ENCODE data around the gene DOLPP1.
"Not testable (repeated sequence)": the region's sequence is repeated elsewhere in the genome, so short reads cannot be mapped to it uniquely, and the experiment has no call there.

Gene DOLPP1

GRCh38 chr9:129111528-129112151, 30.7 kb downstream of the DOLPP1 start:
- peak; percentile 56 for DNase-seq (ENCODE audit: low spot score)

GRCh38 chr9:129112526-129112925, 31.6 kb downstream of the DOLPP1 start:
- not testable (repeated sequence) for DNase-seq (ENCODE audit: low spot score)

- no peak for DNase-seq (ENCODE audit: low spot score)
Observed at GRCh38 chr9:129113645-129114304, 32.9 kb downstream of the DOLPP1 start.

- no peak for DNase-seq (ENCODE audit: low spot score)
Observed at GRCh38 chr9:129118799-129119198, 37.9 kb downstream of the DOLPP1 start.

DNA sequence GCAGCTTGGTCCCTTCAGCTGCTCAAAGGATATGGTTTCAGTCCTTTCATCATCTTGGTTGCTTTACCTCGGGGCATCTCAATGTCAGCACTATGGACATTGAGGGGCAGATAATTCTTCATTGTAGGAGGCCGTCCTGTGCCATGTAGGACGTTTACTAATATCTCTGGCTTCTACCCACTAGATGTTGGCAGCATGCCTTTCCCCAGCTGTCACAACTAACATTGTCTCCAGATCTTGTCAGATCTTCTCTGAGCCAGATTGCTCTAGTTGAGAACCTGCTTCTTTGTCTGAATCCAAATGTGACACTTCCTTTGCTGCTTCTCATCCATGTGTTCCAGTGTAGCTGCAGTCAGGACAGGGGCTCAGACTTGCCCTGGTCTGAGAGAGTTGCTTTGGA, 40.6 kb downstream of the DOLPP1 start:
- DNase-seq (ENCODE audit: low spot score), result peak; percentile 24

- no peak for DNase-seq (ENCODE audit: low spot score)
Observed at GRCh38 chr9:129122133-129122532, 41.2 kb downstream of the DOLPP1 start.

DNA sequence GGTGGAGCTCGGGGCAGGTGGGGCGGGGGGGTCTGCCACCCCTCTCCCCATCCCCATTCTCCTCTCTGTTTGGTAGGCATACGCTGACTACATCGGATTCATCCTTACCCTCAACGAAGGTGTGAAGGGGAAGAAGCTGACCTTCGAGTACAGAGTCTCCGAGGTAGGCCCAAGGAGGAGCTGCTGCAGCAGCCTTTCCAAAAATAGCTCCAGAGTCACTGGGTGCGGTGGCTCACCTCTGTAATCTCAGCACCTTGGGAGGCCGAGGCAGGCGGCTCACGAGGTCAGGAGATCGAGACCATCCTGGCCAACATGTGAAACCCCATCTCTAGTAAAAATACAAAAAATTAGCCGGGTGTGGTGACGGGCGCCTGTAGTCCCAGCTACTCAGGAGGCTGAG, 42.1 kb downstream of the DOLPP1 start:
- not testable (repeated sequence) for DNase-seq (ENCODE audit: low spot score)

DNA sequence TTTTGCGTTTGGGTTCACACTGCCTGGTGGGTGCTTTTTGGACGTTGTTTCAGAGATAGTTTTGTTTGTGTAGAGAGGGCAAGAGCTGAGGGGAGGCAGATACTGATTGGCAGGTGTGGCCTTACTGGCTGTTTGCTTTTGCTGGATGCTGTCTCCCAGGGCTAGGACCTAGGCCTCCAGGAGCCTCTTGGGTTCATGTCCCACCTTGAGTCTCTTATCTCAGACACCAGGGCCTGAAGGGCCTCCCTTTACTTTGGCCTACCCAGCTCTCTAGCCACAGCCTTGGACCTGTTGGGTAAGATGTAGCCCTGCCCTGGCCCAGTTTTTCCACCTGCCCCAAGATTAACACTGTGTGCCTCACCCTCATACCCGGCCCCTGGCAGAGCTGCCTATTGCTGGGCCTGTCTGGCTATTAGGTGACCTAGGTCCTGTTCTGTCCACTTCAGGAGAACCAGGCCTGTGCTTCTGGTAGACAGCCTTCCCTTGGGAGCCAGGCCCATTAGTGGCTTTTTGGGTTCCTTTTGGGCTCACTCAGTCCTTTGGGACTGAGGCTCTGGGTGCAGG, 43.7 kb downstream of the DOLPP1 start:
- no peak for DNase-seq (ENCODE audit: low spot score)

DNA sequence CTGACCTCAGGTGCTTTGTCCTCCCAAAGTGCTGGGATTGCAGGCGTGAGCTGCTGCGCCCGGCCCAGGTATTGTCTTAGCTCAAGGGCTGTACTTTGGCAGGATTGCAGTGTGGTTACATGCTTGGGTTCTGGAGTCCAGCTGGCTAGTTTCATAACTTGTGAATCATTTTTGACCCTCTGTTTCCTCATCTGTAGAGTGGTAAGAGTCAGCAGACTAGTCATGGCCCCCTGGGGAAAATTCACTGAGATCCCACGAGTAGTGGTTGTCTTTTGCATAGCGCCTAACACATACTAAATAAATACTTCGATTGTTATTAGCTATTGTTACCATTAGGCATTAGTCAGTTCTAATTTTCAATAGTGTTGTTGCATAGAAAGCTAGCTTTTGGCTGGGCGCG, 44.6 kb downstream of the DOLPP1 start:
- peak; percentile 67 for DNase-seq (ENCODE audit: low spot score)

DNA sequence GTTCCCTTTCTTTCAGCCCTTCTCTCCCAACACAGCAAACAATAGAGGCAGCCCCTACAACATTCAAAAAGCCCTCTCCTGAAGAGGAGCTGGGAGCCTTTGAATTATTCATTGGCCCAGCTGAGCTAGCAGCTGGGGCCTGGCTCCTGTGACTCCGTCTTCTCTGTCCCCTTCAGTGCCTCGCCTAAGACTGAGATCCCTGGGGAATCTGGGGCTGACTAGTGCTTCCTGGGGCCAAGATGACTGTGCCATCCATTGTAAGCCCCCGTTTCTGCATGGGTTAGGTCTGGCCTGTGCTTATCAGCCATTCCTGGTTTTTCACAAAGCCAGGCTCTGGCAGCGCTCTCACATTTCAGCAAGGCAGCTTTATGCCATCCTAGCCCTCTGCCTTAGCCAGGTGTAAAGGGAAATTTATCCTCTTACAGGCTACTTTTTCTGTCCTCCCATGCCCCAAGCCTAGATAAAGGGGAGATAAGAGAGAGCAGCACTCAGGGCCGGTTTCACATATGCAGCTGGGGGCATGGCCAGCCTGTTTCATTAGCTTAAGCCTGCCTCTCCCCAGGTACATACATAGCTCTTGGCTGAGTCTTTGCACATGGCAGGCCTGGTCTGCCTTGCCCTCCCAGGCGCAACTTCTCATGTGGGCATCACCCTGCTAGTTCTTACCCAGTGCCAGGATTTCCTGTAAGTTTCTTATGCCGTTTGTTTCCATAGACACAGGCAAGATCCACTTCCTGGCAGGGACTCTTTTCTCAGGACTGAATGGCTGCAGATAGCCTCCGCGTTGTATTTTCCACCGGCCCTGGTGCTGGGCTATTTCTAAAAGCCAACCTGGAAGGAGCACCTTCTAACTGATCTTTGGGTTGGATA, 46.1 kb downstream of the DOLPP1 start:
- no peak for DNase-seq (ENCODE audit: low spot score)

- DNase-seq (ENCODE audit: low spot score), result no peak
Observed at GRCh38 chr9:129128689-129129088, 47.8 kb downstream of the DOLPP1 start.

- not testable (repeated sequence) for DNase-seq (ENCODE audit: low spot score)
Observed at GRCh38 chr9:129130271-129130670, 49.4 kb downstream of the DOLPP1 start.

GRCh38 chr9:129130791-129131190, 49.9 kb downstream of the DOLPP1 start:
- DNase-seq (ENCODE audit: low spot score), result no peak

GRCh38 chr9:129131300-129132145, 50.6 kb downstream of the DOLPP1 start:
- DNase-seq (ENCODE audit: low spot score), result peak; percentile 91

GRCh38 chr9:129133082-129133481, 52.2 kb downstream of the DOLPP1 start:
- DNase-seq (ENCODE audit: low spot score), result no peak

- DNase-seq (ENCODE audit: low spot score), result no peak
Observed at GRCh38 chr9:129135476-129135875, 54.6 kb downstream of the DOLPP1 start.

DNA sequence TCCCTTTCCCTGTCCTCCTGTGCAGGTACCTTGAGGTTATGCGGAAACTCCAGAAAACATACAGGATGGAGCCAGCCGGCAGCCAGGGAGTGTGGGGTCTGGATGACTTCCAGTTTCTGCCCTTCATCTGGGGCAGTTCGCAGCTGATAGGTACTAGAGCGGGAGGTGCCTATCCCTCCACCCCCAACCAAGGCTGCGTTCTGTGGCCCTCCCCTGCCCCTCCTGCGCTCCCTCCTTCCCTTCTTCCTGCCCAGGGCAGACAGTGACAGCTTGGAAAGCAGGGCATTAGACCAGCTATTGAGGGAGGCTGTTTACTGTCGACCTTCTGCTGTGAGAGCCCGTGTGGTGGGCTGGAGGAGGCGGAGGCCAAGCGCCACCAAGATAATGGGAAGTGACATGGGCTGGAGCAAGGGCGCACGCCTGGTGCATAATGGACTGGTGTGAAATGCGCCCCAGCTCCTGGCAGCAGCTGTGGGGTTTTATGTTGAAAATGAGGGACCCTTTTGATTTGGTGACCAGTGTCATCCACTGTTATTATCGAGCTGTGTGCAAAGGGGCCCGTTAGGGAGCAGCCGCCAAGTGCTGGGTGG, 55.6 kb downstream of the DOLPP1 start:
- no peak for DNase-seq (ENCODE audit: low spot score)

DNA sequence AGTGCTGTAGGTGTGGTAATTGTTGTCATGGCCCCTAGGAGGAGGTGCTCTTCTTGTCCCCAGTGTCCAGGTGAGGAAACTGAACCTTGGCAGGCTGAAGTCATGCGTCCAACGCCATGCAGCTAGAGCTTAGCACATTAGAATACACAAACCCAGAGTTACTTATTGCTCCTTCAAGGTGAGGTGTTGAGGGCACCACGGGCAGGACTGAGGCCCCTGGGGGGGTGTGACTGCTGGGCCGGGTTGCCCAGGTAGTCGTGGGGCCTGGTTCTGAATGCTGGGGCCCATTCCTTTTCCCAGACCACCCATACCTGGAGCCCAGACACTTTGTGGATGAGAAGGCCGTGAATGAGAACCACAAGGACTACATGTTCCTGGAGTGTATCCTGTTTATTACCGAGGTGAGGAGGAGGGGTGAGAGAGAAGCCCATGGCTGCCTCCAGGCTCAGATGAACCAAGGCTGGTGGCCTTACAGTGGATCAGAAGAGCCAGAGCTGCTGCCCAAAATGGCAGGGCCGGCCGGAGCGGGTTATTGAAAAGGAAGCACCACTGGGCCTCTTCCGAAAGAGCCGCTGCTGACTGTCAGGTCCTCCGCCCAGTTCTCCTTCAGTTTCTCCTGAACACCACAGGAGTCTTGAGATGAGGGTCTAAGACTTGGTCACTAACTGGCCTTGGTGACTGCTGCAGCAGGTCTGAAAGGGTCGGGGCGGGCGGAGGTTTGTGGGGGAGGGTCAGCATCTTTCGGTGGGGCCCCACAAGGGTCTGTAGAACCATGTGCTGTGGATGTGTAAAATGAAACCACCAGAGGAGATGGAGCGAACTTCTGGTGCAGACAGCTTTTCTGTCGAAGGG, 56.6 kb downstream of the DOLPP1 start:
- no peak for DNase-seq (ENCODE audit: low spot score)

GRCh38 chr9:129138144-129138462, 57.2 kb downstream of the DOLPP1 start:
- DNase-seq (ENCODE audit: low spot score), result no peak

DNA sequence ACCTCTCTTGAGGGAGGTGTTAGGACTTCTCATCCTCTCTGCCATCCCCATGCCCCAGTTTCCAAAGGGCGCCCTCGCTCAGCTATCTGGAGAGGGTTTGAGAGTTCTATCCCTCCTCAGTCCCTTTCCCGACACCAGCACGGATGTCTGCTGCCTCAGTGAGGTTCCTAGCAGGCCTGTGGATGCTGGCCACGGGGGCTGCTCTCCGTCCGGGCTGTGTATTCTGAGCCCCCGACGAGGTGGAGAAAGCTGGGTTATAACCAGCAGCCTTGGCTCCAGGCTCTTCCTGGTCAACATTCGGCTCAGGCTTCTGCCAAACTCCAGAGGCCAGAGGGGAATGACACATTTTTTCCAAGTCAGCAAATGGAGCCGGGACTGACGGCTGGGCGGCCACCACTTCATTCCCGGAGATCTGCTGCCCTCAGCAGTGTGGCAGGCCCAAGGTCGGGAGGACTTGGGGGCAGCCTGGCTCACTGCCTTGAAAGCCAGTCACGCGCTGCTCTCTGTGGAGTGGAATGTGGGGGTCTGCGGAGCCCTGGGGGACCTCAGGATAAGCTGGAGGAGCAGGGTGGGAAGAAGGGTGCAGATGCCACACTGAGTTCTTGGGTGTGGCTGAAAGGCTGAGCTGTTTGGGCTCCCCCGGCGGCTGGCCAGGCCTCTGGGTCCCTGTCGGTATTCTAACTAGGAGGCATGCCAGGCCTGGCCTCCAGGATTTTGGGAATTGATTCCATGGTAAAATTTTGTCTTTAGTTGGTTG, 57.7 kb downstream of the DOLPP1 start:
- DNase-seq (ENCODE audit: low spot score), result peak; percentile 82
